Skeletal muscle satellite cell (primary cell): ENCODE data around the gene D2HGDH.
A peak's percentile ranks its signal among the peaks of the same experiment; 100 is the strongest.
"Not testable (repeated sequence)": the region's sequence is repeated elsewhere in the genome, so short reads cannot be mapped to it uniquely, and the experiment has no call there.

Experiments used
- H3K27me3 ChIP-seq: 2 replicates; pipeline ENCODE4 v1.7.0; 2013; ENCODE audit warnings: low read length; ENCODE audit not compliant: control insufficient read depth, insufficient read depth
- H3K36me3 ChIP-seq: 2 replicates; pipeline ENCODE4 v1.7.0; 2013; ENCODE audit warnings: mild to moderate bottlenecking, control low read depth, low read length; ENCODE audit not compliant: insufficient read depth
- H3K4me1 ChIP-seq: 2 replicates; pipeline ENCODE4 v1.7.0; 2013; ENCODE audit warnings: low read length; ENCODE audit not compliant: control insufficient read depth, insufficient read depth
- H3K4me2 ChIP-seq: 2 replicates; pipeline ENCODE4 v1.7.0; 2013; ENCODE audit warnings: mild to moderate bottlenecking, low read length
- H3K4me3 ChIP-seq: 2 replicates; pipeline ENCODE4 v1.7.0; 2013; ENCODE audit warnings: low read length
- H3K9ac ChIP-seq: 2 replicates; pipeline ENCODE4 v1.7.0; 2013; ENCODE audit warnings: mild to moderate bottlenecking, low read depth, low read length, moderate library complexity
- H3K9me3 ChIP-seq: replicated peaks from 2 replicates; pipeline ENCODE4 v1.7.0; 2013; ENCODE audit warnings: mild to moderate bottlenecking, control low read depth, low read length

Gene D2HGDH

GRCh38 chr2:241799522-241800197 lies 65.2 kb downstream of the D2HGDH start:
- peaks cover 17% of the 10 kb centered on the region for H3K4me1 ChIP-seq
- H3K9me3 ChIP-seq = no peaks in the 10 kb centered on the region
- peaks cover 46% of the 10 kb centered on the region for H3K27me3 ChIP-seq
- no peak overlapping the region for H3K4me3 ChIP-seq
- H3K36me3 ChIP-seq = no peaks in the 10 kb centered on the region
- no peak overlapping the region for H3K9ac ChIP-seq
- no peak overlapping the region for H3K4me2 ChIP-seq

- Histone ChIP-seq H3K27me3 (peaks cover 44% of the 10 kb centered on the region), H3K4me1 (peaks cover 21% of the 10 kb centered on the region)
- H3K4me3 ChIP-seq, H3K36me3 ChIP-seq, H3K9me3 ChIP-seq, H3K9ac ChIP-seq, H3K4me2 ChIP-seq: not testable (repeated sequence)
These were observed 65.9 kb downstream of the D2HGDH start for GRCh38 chr2:241800198-241800903.

- H3K4me2 ChIP-seq = no peak overlapping the region
- H3K9me3 ChIP-seq = no peaks in the 10 kb centered on the region
- no peak overlapping the region for H3K4me3 ChIP-seq
- H3K36me3 ChIP-seq = no peaks in the 10 kb centered on the region
- peaks cover 21% of the 10 kb centered on the region for H3K4me1 ChIP-seq
- peaks cover 37% of the 10 kb centered on the region for H3K27me3 ChIP-seq
- H3K9ac ChIP-seq = no peak overlapping the region
These were observed 67.4 kb downstream of the D2HGDH start for GRCh38 chr2:241801611-241802420.

GRCh38 chr2:241802421-241803318 lies 68.2 kb downstream of the D2HGDH start:
- Histone ChIP-seq H3K4me2 (peak overlapping the region; percentile 91), H3K4me3 (no peak overlapping the region), H3K36me3 (no peaks in the 10 kb centered on the region), H3K9ac (no peak overlapping the region), H3K4me1 (peaks cover 21% of the 10 kb centered on the region), H3K9me3 (no peaks in the 10 kb centered on the region), H3K27me3 (peaks cover 29% of the 10 kb centered on the region)

- H3K4me3 ChIP-seq = peak overlapping the region; percentile 64
- peaks cover 22% of the 10 kb centered on the region for H3K27me3 ChIP-seq
- H3K9ac ChIP-seq = no peak overlapping the region
- peak overlapping the region; percentile 91 for H3K4me2 ChIP-seq
- no peaks in the 10 kb centered on the region for H3K36me3 ChIP-seq
- H3K9me3 ChIP-seq = no peaks in the 10 kb centered on the region
- H3K4me1 ChIP-seq = peaks cover 21% of the 10 kb centered on the region
These were observed 69.2 kb downstream of the D2HGDH start for GRCh38 chr2:241803387-241804325.

- peak overlapping the region; percentile 91 for H3K4me2 ChIP-seq
- H3K36me3 ChIP-seq = no peaks in the 10 kb centered on the region
- no peak overlapping the region for H3K4me3 ChIP-seq
- peaks cover 21% of the 10 kb centered on the region for H3K4me1 ChIP-seq
- peaks cover 31% of the 10 kb centered on the region for H3K27me3 ChIP-seq
- no peaks in the 10 kb centered on the region for H3K9me3 ChIP-seq
- H3K9ac ChIP-seq = no peak overlapping the region
These were observed 70.1 kb downstream of the D2HGDH start for GRCh38 chr2:241804326-241805229.

GRCh38 chr2:241806217-241806616 lies 71.8 kb downstream of the D2HGDH start:
- not testable (repeated sequence) for H3K4me2 ChIP-seq, H3K9me3 ChIP-seq, H3K36me3 ChIP-seq, H3K9ac ChIP-seq, H3K4me3 ChIP-seq
- peaks cover 21% of the 10 kb centered on the region for H3K4me1 ChIP-seq
- peaks cover 41% of the 10 kb centered on the region for H3K27me3 ChIP-seq

- H3K4me1 ChIP-seq = peaks cover 18% of the 10 kb centered on the region
- H3K27me3 ChIP-seq = peaks cover 50% of the 10 kb centered on the region
- H3K9me3 ChIP-seq = no peaks in the 10 kb centered on the region
These were observed 73.8 kb downstream of the D2HGDH start for GRCh38 chr2:241808051-241808720.

GRCh38 chr2:241808721-241809382 lies 74.4 kb downstream of the D2HGDH start, which contains the start of gene NEU4:
TSS of gene NEU4 (plus strand) at chr2:241809193. CDS start at chr2:241814485, 5,292 bp downstream.
- Histone ChIP-seq H3K4me3 (no peak within 1 kb of the TSS), H3K4me1 (peaks cover 12% of the 10 kb centered on the region), H3K36me3 (no peaks in the 10 kb centered on the region), H3K4me2 (no peak within 1 kb of the TSS), H3K9me3 (no peaks in the 10 kb centered on the region), H3K9ac (no peak within 1 kb of the TSS), H3K27me3 (peaks cover 48% of the 10 kb centered on the region)

More at GRCh38 chr2:241808051-241808720, 73.8 kb downstream of the D2HGDH start:
- Histone ChIP-seq H3K4me2 (no peak overlapping the region), H3K36me3 (no peaks in the 10 kb centered on the region), H3K9ac (no peak overlapping the region), H3K4me3 (no peak overlapping the region)
